Muscle of back (tissue), 11 donors: ENCODE data around the gene COPS6. TPM values are rescaled to one million over a fixed set of nuclear protein-coding genes. Genes with fewer than 3 reads are reported as not detected.

Source experiments
- DNase-seq, 3 donors: peaks; one replicate each; pipeline versions ENCODE4 v3.0.0 to v3.0.0-alpha.2; 2013
- polyA plus RNA-seq, 10 donors: library from polyadenylated mRNA; unstranded; fragments of 120-200 nt; gene quantifications; one replicate each; pipeline ENCODE4 v1.2.1, GENCODE V29; 2013; ENCODE audit not compliant: insufficient read length in 10 of 10

The COPS6 gene
- polyA plus RNA-seq, 10 donors, result 83.6 to 105 (median 86.3) TPM

DNA sequence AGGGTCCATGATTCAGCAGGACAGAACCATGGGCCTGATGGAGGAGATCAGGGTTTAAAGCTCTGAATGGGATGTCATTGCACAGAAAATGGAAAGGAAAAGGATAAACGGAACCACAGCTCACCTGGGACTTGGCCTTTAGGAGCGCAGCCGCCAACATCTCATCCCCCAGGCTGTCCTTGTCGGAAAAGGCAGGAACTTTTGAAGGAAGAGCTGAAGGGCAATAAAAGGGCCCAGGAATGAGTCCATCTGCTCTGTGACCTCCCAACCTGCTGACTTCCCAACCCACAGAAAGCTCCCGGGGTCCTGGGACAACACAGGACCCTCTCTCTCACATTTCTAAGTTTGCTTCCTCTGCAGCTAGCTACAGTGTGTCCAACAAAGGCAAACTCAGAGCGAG is 13.4 kb upstream of the COPS6 start:
- no peak for DNase-seq

DNA sequence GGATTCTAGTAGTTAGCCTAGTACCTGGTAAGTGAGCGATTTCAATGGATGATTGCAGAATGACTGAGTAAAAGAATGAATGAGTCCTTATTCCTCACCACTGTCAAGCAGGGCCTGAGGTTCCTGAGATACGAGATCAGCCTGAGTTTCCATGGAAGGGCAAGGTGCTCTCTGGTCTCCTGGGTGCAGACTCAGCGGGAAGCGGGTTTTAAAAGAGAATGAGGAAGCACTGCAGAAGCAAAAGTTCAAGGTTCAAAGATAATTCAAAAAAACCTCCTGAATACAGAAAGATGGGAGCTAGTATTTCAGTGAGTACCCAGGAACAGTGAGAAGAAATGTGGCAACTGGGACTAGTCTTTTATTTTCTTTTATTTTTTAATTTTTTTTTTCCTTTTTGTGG is 11.6 kb upstream of the COPS6 start:
- no peak for DNase-seq

DNA sequence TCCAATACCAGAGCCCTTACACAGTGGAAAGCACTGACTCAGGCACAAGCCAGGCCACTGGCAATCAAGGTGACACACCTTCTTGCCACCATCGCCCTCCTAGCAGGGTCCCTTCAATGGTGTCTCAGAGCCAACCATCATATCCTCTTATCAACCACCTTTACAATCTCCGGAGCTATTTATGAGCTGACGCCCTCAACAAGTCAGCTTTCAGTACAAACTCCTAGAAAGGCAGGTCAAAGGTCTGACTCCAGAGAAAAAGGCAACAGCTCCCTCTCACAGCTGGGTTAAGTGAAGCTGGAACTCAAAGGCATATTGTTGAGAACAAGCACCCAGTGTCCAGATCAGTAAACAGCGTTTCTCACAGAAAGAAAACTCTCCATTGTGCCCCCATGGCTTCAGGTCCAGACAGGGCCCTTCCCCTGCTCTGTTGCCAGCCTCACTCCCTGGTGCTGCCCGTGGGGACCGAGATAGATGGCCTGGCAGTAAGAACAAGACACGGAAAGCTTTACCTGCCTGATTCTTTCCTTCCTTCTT is 9.7 kb upstream of the COPS6 start:
- DNase-seq, result no peak

DNA sequence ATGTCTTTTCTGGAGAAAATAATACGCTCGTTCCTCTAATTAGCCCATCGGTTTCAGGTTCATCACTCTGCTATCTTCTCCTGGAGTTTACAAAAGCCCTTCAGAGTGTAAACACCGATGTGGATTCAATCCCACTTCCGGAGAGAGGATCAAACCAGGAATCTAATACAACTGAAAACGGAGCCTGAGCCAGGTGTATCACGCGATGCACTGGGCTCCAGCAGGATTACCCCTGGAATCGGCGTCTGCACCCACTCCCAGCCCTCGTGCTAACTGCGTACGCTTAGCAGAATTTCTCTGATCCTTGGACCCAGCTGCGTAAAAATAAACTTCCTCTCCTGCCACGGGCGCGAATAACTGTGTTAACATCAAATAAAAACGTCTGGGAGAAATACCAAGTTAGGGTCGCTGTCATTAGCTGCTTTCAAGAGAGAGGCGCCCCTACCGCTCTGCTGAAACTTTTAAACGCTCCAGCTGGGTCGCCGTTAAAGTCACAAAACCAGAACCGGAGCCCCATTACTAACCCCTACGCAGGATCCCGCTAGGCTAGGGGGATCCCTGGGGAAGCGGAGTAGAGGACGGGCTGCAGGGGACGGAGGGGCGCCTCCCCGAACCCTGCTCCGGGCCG is 7.7 kb upstream of the COPS6 start:
- DNase-seq, result no peak

DNA sequence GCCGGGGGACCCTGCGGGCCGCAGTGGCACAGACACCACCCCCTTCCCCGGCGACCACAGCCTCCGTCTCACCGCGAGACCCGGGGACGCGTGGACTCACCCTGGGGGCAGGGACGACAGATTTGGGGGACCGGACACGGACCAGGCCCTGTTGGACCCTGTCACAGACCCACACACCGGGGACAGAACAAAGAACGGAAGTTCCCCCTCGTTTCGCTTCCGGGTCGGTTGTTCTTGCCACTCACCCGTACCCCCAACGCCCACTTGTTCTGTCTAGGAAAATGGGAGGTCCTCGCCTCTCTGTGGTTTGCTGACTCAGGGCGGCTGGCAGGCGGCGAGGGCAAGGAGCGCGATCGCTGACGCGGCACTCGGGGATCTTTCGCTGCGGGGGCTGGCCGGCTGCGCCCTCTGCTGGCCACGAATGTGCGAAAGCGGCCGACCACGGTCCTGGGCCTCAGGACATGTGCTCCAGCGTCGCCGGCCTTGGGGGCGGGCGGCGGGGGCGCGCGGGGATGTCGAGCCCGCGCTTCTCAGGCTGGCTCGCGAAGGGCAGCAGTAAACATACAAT is 7.2 kb upstream of the COPS6 start, which contains the start of gene ZNF3:
Gene ZNF3 (minus strand): TSS at position 189 of the 568 bp plus-strand sequence. CDS start 4,366 bp downstream, outside the sequence.
- peak; percentile 99 to 100 (median 99) for DNase-seq

DNA sequence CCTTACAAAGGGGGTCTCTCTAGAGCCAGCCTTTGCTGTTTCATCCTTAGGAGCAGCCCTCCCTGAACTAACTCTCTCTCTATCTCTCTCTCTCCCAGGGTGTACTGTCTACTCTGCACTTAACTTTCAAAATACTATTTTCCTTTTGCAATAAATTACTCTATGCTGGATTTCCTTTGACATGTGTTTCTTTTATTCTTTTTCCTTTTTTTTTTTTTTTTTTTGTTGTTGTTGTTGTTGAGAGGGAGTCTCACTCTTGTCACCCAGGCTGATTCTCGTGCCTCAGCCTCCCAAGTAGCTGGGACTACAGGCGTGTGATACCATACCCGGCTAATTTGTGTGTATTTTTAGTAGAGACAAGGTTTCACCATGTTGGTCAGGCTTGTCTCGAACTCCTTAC is 5.8 kb upstream of the COPS6 start:
- DNase-seq, result no peak

DNA sequence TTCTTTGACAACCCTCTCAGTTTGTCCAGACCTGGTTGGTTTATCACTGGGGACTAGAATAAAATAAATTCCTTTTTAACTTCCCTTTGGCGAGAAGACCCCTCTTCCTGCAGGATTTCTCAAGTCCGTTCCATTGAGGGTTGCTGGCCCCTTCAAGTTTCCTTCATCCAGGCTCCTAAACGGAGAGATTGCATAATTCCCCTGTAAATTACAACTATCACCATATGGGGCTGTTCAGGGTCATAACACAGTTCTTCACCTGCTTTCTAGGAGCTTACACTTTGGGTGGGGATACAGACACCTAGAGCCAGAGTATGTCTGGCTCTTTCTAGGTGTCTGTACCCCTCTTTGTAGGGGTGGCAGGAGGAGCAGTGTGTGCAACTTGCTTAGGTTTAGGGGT is 3.3 kb upstream of the COPS6 start:
- no peak for DNase-seq

DNA sequence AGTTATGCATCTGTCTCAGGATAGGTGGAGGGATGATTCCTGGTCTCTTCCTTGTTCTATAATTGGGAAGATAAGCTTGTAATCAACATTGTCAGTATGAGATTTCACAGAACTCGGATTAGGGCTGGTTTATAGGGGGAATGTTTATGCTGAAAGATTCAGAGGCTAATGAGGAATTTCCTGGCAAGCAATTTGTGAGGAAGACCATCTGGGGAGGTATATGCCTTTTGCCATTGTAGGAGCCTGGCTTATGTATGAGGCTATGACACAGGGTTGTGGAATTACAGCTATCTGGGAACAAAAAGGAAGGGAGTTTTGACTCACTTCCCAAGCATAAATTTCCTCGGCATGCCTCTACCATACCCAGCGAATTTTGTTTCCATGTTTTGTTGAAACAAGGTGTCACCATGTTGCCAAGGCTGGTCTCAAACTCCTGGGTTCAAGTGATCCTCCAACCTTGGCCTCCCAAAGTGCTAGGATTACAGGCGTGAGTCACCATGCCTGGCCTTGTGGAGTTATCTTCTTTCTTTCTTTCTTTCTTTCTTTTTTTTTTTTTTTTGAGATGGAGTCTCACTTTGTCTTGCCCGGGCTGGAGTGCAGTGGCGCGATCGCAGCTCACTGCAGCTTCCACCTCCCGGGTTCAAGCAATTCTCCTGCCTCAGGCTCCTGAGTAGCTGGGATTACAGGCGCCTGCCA is 1.6 kb upstream of the COPS6 start:
- DNase-seq, result peak in 1 of 3 donors; percentile 94

DNA sequence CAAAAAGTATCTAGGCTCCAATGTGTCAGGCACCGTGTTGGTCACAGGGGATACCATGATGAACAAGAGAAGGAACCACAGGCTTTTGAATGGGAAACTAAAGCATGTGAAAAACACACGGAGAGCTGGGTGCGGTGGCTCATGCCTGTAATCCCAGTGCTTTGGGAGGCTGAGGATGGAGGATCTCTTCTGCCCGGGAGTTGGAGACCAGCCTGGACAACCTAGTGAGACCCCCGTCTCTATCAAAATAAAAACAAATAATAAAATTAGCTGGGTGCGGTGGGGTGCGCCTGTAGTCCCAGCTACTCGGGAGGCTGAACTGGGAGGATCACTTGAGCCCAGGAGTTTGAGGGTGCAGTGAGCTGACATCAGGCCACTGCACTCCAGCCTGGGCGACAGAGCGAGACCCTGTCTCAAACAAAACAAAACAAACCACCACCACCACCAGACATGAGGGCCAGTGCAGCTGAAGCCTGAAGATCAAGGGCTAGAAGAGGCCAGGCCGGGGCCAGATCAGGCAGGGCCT is 611 bp upstream of the COPS6 start:
- no peak for DNase-seq

DNA sequence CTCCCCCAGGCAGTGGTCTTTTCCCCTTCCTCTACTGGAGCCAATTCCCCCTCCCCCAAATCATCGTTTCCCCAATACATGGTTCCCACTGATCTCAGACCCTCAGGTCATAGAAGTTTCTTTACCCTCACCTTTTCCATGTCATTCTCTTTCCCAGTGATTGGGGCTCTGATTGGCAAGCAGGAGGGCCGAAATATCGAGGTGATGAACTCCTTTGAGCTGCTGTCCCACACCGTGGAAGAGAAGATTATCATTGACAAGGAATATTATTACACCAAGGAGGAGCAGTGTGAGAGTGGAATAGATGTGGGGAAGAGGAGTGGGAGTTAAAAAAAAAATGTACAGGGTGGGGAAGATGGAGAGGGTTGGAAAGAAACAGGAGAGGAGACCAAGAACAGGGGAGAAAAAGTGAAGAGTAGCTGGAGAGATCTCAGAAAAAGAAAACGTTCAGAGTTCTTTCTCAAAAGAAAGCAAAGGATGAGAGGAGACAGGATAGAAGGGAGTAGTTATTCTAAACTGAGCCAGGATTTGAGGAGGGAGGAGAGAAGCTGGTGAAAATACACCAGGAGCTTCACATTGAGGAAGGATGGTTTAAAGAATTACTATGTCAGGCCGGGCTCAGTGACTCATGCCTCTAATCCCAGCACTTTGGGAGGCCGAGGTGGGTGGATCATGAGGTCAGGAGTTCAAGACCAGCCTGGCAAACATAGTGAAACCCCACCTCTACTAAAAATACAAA is 858 bp downstream of the COPS6 start:
- DNase-seq, result no peak

DNA sequence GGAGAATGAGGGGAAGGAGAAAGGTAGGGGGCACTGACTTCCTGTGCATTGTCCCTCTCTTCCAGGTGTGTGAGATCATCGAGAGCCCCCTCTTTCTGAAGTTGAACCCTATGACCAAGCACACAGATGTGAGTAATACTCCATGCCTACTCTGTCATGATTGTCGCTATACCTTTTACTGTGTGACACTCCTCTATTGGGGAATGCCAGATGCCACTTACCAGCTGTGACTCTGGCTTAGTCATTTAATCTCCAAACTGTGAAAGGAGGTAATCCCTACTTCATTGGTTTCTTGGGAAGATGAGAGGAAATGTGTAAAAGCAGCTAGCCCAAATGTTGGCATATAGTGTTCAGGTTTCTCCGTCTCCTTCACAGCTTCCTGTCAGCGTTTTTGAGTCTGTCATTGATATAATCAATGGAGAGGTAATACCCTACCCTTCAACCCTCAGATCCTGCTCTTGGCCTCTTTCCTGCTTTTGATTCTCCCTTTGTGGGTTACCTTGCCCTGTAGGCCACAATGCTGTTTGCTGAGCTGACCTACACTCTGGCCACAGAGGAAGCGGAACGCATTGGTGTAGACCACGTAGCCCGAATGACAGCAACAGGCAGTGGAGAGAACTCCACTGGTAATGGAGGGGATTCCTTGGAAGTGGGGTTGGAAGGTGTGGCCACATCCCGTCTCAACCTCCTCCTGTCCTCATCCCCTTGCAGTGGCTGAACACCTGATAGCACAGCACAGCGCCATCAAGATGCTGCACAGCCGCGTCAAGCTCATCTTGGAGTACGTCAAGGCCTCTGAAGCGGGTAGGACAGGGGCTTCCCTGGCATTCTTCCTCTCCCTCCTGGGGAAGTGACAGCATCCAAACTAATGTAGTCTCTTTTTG is 2.0 kb downstream of the COPS6 start:
- DNase-seq, result no peak

DNA sequence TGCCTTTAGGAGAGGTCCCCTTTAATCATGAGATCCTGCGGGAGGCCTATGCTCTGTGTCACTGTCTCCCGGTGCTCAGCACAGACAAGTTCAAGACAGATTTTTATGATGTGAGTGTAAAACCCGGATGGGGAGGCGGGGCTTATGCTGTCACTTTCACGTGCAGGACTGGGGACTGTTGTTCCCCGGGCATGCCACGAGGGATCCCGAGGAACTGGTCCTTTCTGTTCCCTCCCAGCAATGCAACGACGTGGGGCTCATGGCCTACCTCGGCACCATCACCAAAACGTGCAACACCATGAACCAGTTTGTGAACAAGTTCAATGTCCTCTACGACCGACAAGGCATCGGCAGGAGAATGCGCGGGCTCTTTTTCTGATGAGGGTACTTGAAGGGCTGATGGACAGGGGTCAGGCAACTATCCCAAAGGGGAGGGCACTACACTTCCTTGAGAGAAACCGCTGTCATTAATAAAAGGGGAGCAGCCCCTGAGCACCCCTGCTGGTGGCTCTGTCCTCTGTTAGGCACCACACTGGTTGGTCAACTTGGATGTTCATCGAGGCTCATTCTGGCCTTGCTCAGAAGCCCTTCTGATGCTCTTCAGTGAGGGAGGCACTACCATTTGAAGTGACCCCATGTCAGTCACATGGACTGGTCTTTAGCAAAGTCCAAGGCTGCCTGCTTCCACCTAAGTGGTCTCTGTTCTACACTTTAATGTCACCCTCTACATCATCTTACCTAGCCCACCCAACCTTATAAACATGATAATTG is 2.8 kb downstream of the COPS6 start:
- no peak for DNase-seq

DNA sequence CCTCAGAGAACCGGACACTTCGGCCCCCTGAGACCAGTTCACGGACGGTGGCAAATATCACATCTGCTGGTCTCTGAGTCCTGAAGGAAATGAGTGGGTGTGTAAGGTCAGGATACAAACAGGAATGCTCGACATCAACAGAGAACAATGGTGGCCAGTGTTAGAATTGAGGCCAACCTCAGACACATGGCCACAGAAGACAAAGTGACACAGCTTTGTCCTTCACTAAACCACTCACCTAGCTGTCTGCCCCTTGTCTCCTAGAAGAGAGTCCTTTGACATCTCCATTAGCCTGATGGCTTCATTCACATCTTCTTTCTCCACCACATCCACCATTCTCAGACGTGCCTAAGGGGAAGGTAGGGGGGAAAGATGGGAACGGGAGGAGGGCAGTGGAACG is 4.3 kb downstream of the COPS6 start:
- DNase-seq, result no peak

DNA sequence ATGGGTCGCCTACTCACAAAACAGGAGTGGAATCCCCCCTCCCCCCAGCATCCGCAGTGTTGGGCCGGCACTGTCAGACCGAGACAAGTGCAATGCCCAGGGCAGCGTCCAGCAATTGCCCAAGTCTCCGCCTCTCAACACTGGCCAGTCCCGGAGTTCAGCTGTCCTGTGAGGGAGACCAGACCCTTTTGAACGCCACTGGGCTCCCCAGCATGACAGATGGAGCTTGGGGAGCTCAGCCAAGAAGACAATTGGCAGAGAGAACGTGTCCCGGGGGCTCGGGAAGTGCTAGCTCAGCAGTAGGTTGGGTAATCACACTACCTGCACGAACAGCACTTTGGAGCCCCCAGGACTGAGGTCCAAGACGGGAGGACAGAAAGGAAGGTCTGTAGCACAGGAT is 4.7 kb downstream of the COPS6 start:
- no peak for DNase-seq

DNA sequence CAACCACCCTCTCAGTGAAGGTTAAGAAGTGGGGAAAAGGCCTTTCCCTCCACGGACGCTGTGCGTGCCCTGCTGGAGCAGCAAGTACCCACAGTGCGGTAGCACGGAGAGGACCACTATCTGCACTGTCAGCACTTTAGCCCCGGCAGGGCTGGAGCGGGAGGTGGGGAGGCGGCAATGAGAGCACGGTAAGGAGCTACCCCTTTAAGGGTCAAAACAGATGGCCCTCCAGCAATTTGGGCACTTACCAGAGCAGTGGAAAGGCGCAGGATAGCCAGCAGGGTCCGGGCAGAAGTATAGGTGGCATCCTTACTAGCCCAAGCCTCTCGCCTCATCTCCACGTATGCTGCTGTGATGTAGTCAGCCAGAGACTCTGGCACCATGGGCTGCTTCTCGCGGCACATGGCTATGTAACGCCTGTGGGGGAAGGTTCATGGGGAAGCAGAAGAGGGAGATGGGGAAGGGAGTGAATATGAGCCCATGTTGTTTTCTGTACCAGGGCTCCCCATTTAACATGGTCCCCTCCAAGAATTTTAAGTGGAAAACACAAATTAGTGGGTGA is 5.2 kb downstream of the COPS6 start:
- no peak for DNase-seq

DNA sequence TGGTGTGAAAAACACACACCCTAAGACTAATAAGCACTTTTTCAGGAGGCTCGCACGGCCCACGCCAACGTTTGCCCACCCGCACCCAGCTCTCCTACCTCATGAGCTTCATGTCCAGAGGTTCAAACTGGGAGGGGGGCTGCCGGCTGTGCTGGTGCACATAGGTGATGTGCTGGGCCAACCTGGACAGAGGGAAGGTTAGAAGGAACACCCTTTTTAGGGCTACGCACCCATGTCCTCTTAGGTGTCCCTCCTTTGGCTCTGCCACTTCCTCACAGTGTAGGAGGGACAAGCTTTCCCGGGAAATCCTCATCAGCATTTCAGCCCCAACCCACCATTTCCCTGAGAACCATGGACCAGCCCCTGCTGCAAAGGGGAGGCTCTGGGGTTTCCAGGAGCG is 6.5 kb downstream of the COPS6 start:
- no peak for DNase-seq

DNA sequence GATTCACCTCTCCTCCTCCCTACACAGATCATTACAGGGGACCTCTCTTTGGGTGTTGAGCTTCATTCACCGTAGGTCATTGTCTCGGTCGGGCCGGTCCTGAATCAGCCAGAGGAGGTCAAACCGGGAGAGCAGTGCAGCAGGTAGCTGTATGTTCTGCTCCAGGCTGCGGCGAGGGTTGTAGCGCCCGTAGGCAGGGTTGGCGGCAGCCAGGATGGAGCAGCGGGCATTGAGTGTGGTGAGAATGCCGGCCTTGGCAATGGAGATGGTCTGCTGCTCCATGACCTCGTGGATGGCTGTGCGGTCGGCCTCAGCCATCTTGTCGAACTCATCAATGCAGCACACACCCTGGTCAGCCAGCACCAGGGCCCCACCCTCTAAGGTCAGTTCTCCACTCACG is 6.9 kb downstream of the COPS6 start:
- no peak for DNase-seq

DNA sequence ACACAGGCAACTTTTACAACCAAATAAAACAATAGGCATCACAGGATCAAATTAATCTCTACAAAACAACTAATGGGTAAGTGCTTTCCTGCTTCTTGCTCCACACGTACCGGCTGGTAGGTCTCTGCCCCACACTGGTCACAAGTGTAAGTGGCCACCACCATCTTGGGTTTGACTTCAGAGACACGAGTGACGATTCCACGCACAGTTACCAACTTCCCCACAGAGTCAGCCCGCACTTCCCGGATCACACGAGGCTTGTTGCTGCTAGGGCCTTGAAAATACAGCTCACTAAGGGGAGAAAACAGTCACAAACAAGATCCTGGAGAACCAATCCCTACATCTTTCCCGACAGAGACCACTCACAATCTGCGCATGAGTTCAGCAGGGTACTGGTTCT is 10.1 kb downstream of the COPS6 start:
- no peak for DNase-seq

DNA sequence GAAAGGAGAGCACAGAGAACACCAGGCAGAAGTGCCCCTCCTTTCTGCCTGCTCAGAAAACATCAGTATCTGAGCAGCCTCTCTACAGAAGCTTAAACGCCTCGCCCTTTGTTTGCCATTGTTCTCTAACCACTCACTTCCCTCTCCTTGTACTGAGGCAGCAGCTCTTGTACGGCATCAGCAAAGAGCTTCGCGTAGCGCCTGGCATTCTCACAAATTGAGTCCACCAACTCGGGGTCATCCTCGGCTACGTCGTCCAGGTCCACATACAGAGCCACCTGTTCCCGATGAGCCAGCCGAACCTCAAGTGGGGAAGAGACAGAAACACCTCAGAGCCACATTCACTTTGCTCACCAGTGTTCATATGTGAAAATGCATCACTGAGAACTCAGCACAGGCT is 10.7 kb downstream of the COPS6 start:
- no peak for DNase-seq
